ENCODE results near the gene PLEKHG5.

DNA sequence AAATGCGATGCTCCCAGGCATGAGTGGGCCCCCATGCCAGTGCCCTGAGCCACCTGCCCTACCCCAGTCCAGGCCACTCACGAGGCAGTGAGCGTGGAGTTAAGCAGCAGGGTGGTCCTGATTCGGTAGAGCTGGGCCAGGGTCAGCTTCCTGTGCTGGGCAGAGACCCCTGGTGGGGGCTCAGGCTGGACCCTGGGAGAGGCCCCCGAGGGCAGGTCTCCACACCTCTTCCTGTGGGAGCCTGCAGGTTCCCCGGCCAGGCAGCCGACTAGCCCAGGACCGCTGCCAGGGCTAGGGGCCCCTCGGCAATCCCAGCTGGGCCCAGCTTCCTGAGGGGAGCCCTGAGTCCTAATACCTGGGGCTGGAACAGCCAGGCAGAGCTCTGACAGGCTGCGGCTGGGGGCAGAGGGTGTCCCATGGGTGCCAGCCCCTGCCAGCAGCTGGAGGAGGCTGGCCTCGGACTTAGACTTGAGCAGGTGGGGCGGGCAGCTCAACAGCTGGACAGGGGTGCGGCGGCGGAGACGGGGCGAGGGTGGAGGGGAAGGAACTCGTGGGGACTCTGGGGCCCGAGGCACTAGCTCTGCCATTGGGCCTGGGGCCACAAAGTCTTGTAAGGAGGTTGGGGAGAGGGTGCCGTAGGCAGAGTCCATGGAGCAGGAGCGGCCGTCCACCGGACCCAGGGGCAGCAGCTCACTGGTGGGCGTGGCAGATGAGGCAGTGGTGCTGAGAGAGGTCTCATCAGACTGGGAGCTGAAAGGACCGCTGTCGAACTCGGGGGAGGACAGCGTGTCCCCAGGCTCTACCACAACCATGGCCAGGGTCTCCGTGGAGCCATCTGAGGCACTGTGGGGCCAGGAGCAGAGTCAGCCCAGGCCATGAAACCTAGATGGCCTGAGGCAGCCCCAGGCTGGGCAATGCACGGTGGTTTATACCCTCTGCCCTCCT is 23.5 kb downstream of the PLEKHG5 start:
- TF ChIP-seq CTCF (conservative IDR thresholded peaks at IDR 0.05; ENCODE audit: low read depth, low read length) = no peak
- TF ChIP-seq EZH2 (IDR thresholded peaks at IDR 0.05; ENCODE audit: low read length, unreplicated experiment) = no peak

Data from PC-3 (cell line).